H9 (cell line): ENCODE measurements around the gene SNTG2. TPM values are rescaled to one million over a fixed set of nuclear protein-coding genes. Genes with fewer than 3 reads are reported as not detected.

Experiments
- DNase-seq: peaks from one replicate; pipeline ENCODE4 v3.0.0-alpha.2; 2017
- H2AFZ ChIP-seq: one replicate; pipeline ENCODE4 v1.6.1; 2013; ENCODE audit warnings: mild to moderate bottlenecking, low read length, control low read depth, moderate library complexity
- H2AK5ac ChIP-seq: 2 replicates; pipeline ENCODE4 v1.6.1; 2013; ENCODE audit warnings: low read length, control low read depth, mixed read lengths; ENCODE audit not compliant: insufficient read length
- H2BK120ac ChIP-seq: one replicate; pipeline ENCODE4 v1.6.1; 2013; ENCODE audit warnings: low read depth, mild to moderate bottlenecking, low read length, control low read depth, inconsistent platforms; ENCODE audit not compliant: poor library complexity, severe bottlenecking
- H2BK12ac ChIP-seq: 2 replicates; pipeline ENCODE4 v1.6.1; 2013; ENCODE audit warnings: low read length, control low read depth, mixed read lengths, low read depth; ENCODE audit not compliant: insufficient read length
- H2BK15ac ChIP-seq: 2 replicates; pipeline ENCODE4 v1.6.1; 2013; ENCODE audit warnings: low read depth, low read length, control low read depth
- H2BK20ac ChIP-seq: one replicate; pipeline ENCODE4 v1.6.1; 2013; ENCODE audit warnings: low read depth, mild to moderate bottlenecking, low read length, control low read depth, inconsistent platforms; ENCODE audit not compliant: poor library complexity, severe bottlenecking
- H2BK5ac ChIP-seq: 2 replicates; pipeline ENCODE4 v1.6.1; 2013; ENCODE audit warnings: low read length, control low read depth, mixed read lengths; ENCODE audit not compliant: insufficient read length
- H3K14ac ChIP-seq: 2 replicates; pipeline ENCODE4 v1.6.1; 2013; ENCODE audit warnings: low read length, control low read depth; ENCODE audit not compliant: insufficient read depth
- H3K18ac ChIP-seq: 2 replicates; pipeline ENCODE4 v1.6.1; 2013; ENCODE audit warnings: low read depth, mild to moderate bottlenecking, mixed read lengths, low read length, control low read depth; ENCODE audit not compliant: insufficient read length
- H3K23ac ChIP-seq: 2 replicates; pipeline ENCODE4 v1.6.1; 2013; ENCODE audit warnings: low read length, control low read depth, mixed read lengths, low read depth; ENCODE audit not compliant: insufficient read length
- H3K23me2 ChIP-seq: 2 replicates; pipeline ENCODE4 v1.6.1; 2013; ENCODE audit warnings: low read depth, mild to moderate bottlenecking, mixed read lengths, low read length, control low read depth; ENCODE audit not compliant: insufficient read length, poor library complexity, severe bottlenecking
- H3K27ac ChIP-seq: 2 replicates; pipeline ENCODE4 v1.5.1; 2013; ENCODE audit warnings: low read length, control low read depth, mixed read lengths, low read depth; ENCODE audit not compliant: insufficient read length
- H3K27me3 ChIP-seq: 2 replicates; pipeline ENCODE4 v1.6.1; 2013; ENCODE audit warnings: low read length, control low read depth, inconsistent platforms; ENCODE audit not compliant: insufficient read depth
- H3K4ac ChIP-seq: 2 replicates; pipeline ENCODE4 v1.6.1; 2013; ENCODE audit warnings: low read depth, mild to moderate bottlenecking, control low read depth, inconsistent platforms, low read length, moderate library complexity
- H3K4me1 ChIP-seq: 2 replicates; pipeline ENCODE4 v1.6.1; 2013; ENCODE audit warnings: low read length, control low read depth, inconsistent platforms; ENCODE audit not compliant: insufficient read depth
- H3K4me2 ChIP-seq: 2 replicates; pipeline ENCODE4 v1.6.1; 2013; ENCODE audit warnings: low read length, control low read depth, mixed read lengths; ENCODE audit not compliant: insufficient read length, insufficient read depth
- H3K56ac ChIP-seq: 2 replicates; pipeline ENCODE4 v1.6.1; 2013; ENCODE audit warnings: low read depth, mild to moderate bottlenecking, mixed read lengths, low read length, control low read depth; ENCODE audit not compliant: insufficient read length
- H3K79me1 ChIP-seq: 2 replicates; pipeline ENCODE4 v1.6.1; 2013; ENCODE audit warnings: low read depth, mild to moderate bottlenecking, moderate library complexity, low read length, control low read depth, inconsistent platforms; ENCODE audit not compliant: insufficient read depth, poor library complexity, severe bottlenecking
- H3K79me2 ChIP-seq: 2 replicates; pipeline ENCODE4 v1.6.1; 2013; ENCODE audit warnings: low read length, control low read depth, inconsistent platforms; ENCODE audit not compliant: insufficient read depth
- H3K9ac ChIP-seq: 2 replicates; pipeline ENCODE4 v1.6.1; 2013; ENCODE audit warnings: low read length, control low read depth, mixed read lengths; ENCODE audit not compliant: insufficient read length; ENCODE audit errors: extremely low read depth
- H3K9me3 ChIP-seq: one replicate; pipeline ENCODE4 v1.6.1; 2013; ENCODE audit warnings: low read depth, low read length, inconsistent platforms; ENCODE audit not compliant: control insufficient read depth
- H3T11ph ChIP-seq: one replicate; pipeline ENCODE4 v1.6.1; 2013; ENCODE audit warnings: mild to moderate bottlenecking, low read length, control low read depth, inconsistent platforms
- H4K20me1 ChIP-seq: one replicate; pipeline ENCODE4 v1.6.1; 2013; ENCODE audit not compliant: control insufficient read depth, insufficient read length, insufficient read depth
- H4K5ac ChIP-seq: 2 replicates; pipeline ENCODE4 v1.6.1; 2013; ENCODE audit warnings: low read depth, mild to moderate bottlenecking, mixed read lengths, low read length, control low read depth; ENCODE audit not compliant: insufficient read length
- H4K8ac ChIP-seq: replicated peaks from 2 replicates; pipeline ENCODE4 v1.6.1; 2013; ENCODE audit warnings: low read length, control low read depth, mixed read lengths, low read depth; ENCODE audit not compliant: insufficient read length
- H4K91ac ChIP-seq: 2 replicates; pipeline ENCODE4 v1.6.1; 2013; ENCODE audit warnings: low read depth, mild to moderate bottlenecking, moderate library complexity, mixed read lengths, low read length, control low read depth; ENCODE audit not compliant: insufficient read length
- H3K27ac Mint-ChIP-seq, 3 experiments: 2 replicates in 2 of 3; 3 replicates in 1 of 3; pipeline ENCODE4 v1.8.0; 2020 to 2021; ENCODE audit warnings: mixed read lengths in 3 of 3, mild to moderate bottlenecking in 1 of 3, moderate library complexity in 1 of 3
- H3K27me3 Mint-ChIP-seq: 2 replicates; pipeline ENCODE4 v1.8.0; 2021; ENCODE audit warnings: low read depth, mild to moderate bottlenecking, moderate library complexity, mixed read lengths
- H3K36me3 Mint-ChIP-seq, 3 experiments: 2 replicates in 2 of 3; 3 replicates in 1 of 3; pipeline ENCODE4 v1.8.0; 2020 to 2021; ENCODE audit warnings: low read depth in 3 of 3, mixed read lengths in 3 of 3; ENCODE audit not compliant: insufficient read depth in 1 of 3
- H3K4me1 Mint-ChIP-seq, 2 experiments: 2 replicates each; pipeline ENCODE4 v1.8.0; 2020; ENCODE audit warnings: mixed read lengths in 2 of 2
- H3K4me3 Mint-ChIP-seq, 2 experiments: 2 replicates in 1 of 2; 3 replicates in 1 of 2; pipeline ENCODE4 v1.8.0; 2020 to 2021; ENCODE audit warnings: mild to moderate bottlenecking in 2 of 2, mixed read lengths in 2 of 2, moderate library complexity in 1 of 2
- H3K9me3 Mint-ChIP-seq, 2 experiments: 2 replicates in 1 of 2; 3 replicates in 1 of 2; pipeline ENCODE4 v1.8.0; 2020; ENCODE audit warnings: mild to moderate bottlenecking in 2 of 2, mixed read lengths in 2 of 2, moderate library complexity in 1 of 2
- CTCF ChIP-seq: fragments of 200-600 bp; sonication (generic); conservative IDR thresholded peaks from 3 replicates; pipeline ENCODE4 v1.8.0; 2021; ENCODE audit warnings: antibody characterized with exemption, mild to moderate bottlenecking
- WGBS: extraction: QIAGEN DNeasy Blood & Tissue Kit; methylation state at CpG from one replicate; pipeline ENCODE4 v1.1.7; 2013; ENCODE audit warnings: missing lambda C conversion rate, low lambda C conversion rate, mixed read lengths; ENCODE audit not compliant: insufficient read length; ENCODE audit errors: extremely low coverage; 5-methylcytosine and 5-hydroxymethylcytosine counted together
- total RNA-seq: library from RNA; stranded (reverse); gene quantifications from 2 replicates; pipeline ENCODE4 v1.2.1, GENCODE V29; 2021

The SNTG2 gene
- total RNA-seq, 1 experiment from 2014 or later: 13.2 TPM

DNA sequence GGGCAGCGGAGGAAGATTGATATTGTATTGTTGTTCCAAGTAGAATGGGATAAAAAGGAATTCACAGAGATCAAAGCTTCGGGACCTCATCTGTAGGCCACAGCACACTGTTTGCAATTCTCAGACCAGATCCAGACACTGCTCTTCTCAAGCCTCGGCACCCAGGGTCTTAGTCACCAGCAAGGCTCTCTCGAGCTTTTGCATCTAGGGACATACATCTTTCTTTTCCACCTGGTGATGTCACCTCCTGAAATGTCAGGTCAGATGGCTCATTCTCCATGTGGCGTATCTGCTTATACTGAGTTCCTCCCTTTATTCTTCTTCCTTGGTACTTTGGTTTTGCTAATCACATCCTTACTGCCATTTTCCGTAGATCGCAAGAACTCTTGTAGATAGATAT, 42.9 kb upstream of the SNTG2 start:
- no peak for TF ChIP-seq CTCF
- H3K56ac ChIP-seq: no peak overlapping the region
- H4K8ac ChIP-seq: no peak overlapping the region
- peaks cover 0 to 9% (median 3%) of the 10 kb centered on the region in 3 experiments; a peak in 4 of 7 replicates for H3K36me3 Mint-ChIP-seq
- H3K27ac Mint-ChIP-seq: no peak overlapping the region
- H3K79me2 ChIP-seq: no peaks in the 10 kb centered on the region
- H2BK120ac ChIP-seq: no peak overlapping the region
- H2BK5ac ChIP-seq: no peak overlapping the region
- H3K14ac ChIP-seq: no peak overlapping the region
- no peak overlapping the region for H2BK20ac ChIP-seq
- peaks cover 3 to 5% of the 10 kb centered on the region in 2 experiments; a peak in 4 of 5 replicates for H3K9me3 Mint-ChIP-seq
- peaks cover 7% of the 10 kb centered on the region for H3K4me1 ChIP-seq
- peaks cover 16% of the 10 kb centered on the region for H3K27me3 Mint-ChIP-seq
- H3K27me3 ChIP-seq: no peaks in the 10 kb centered on the region; the same call in 1 of the 2 replicates
- H3K27ac ChIP-seq: no peak overlapping the region
- no peak overlapping the region for H2AK5ac ChIP-seq
- no peak overlapping the region for H2BK12ac ChIP-seq
- no CpG with 5 or more reads among the region's 7 CpGs for WGBS
- H3K23ac ChIP-seq: no peak overlapping the region
- H2AFZ ChIP-seq: no peak overlapping the region
- H3T11ph ChIP-seq: no peak overlapping the region
- H3K79me1 ChIP-seq: no peaks in the 10 kb centered on the region
- H3K18ac ChIP-seq: no peak overlapping the region
- H3K4me3 Mint-ChIP-seq: no peak overlapping the region
- peaks cover 28 to 31% of the 10 kb centered on the region in 2 experiments for H3K4me1 Mint-ChIP-seq
- H3K9ac ChIP-seq: no peak overlapping the region
- H4K5ac ChIP-seq: no peak overlapping the region
- no peak overlapping the region for H3K4ac ChIP-seq
- peak; percentile 14 for DNase-seq
- no peaks in the 10 kb centered on the region for H4K20me1 ChIP-seq
- H3K4me2 ChIP-seq: no peak overlapping the region
- no peaks in the 10 kb centered on the region for H3K9me3 ChIP-seq
- no peak overlapping the region for H4K91ac ChIP-seq
- no peak overlapping the region for H2BK15ac ChIP-seq
- H3K23me2 ChIP-seq: no peaks in the 10 kb centered on the region
